Measurements from ENCODE around the gene CLOCK. TPM values are rescaled to one million over a fixed set of nuclear protein-coding genes. Genes with fewer than 3 reads are reported as not detected.
A peak's percentile ranks its signal among the peaks of the same experiment; 100 is the strongest.

The CLOCK gene
- total RNA-seq, 2 experiments from 2014 or later: 11.3 to 11.4 TPM

DNA sequence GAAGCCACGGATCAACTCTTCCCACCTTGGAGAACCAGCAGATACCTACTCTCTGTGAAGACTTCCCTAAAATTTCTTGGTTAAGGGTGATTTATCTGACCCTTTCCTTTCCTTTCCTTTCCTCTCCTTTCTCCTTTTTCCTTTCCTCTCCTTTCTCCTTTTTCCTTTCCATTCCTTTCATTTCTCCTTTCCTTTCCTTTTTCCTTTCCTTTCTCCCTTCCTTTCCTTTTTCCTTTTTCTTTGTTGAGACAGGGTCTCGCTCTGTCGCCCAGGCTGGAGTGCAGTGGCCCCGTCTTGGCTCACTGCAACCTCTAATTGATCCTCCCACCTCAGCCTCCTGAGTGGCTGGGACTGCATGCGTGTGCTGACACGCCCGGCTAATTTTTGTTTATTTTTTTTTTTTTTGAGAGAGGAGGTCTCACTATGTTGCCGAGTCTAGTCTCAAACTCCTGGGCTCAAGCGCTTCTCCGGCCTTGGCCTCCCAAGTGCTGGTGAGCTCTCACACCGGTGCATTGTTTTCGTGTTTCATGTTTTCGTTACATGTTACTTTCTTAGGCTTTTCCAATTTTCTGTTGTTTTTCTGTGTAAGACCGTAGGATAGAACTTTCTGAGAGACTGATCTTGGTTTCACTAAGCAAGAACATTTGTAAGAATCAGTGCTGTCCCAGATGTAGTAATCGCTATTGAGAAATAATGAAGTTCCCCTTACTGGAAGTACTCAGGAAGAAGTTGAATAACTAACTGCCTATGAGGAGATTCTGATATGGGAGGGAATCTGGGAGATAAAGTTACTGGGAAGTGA, 149.0 kb downstream of the CLOCK start:
- peak overlapping the region; percentile 96 for H3K4me3 Mint-ChIP-seq
- H3K27ac Mint-ChIP-seq: peak overlapping the region; percentile 80
- H3K27me3 Mint-ChIP-seq: peaks cover 3% of the 10 kb centered on the region
- no peak for DNase-seq
- peaks cover 32% of the 10 kb centered on the region for H3K36me3 Mint-ChIP-seq
- no peaks in the 10 kb centered on the region for H3K9me3 Mint-ChIP-seq
- H3K4me1 Mint-ChIP-seq: peaks cover 41% of the 10 kb centered on the region

DNA sequence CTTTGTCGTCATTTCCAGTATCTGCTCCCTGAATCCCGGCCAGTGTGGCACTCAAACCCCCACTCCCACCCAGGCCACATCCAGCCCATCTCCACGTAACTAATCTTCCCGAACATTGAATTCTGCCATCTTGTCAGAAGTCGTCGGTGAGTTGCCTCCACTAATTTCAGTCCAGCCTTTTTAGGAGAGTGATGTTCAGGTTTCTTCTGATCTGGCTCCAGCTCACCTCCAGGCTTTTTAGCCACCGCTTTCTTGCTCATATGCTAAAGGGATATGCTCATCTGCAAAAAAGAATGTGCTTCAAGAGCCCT, 149.6 kb downstream of the CLOCK start:
- peaks cover 41% of the 10 kb centered on the region for H3K4me1 Mint-ChIP-seq
- H3K27ac Mint-ChIP-seq: peak overlapping the region; percentile 80
- no peaks in the 10 kb centered on the region for H3K9me3 Mint-ChIP-seq
- peaks cover 32% of the 10 kb centered on the region for H3K36me3 Mint-ChIP-seq
- H3K27me3 Mint-ChIP-seq: peaks cover 3% of the 10 kb centered on the region
- H3K4me3 Mint-ChIP-seq: peak overlapping the region; percentile 96
- no peak for DNase-seq

DNA sequence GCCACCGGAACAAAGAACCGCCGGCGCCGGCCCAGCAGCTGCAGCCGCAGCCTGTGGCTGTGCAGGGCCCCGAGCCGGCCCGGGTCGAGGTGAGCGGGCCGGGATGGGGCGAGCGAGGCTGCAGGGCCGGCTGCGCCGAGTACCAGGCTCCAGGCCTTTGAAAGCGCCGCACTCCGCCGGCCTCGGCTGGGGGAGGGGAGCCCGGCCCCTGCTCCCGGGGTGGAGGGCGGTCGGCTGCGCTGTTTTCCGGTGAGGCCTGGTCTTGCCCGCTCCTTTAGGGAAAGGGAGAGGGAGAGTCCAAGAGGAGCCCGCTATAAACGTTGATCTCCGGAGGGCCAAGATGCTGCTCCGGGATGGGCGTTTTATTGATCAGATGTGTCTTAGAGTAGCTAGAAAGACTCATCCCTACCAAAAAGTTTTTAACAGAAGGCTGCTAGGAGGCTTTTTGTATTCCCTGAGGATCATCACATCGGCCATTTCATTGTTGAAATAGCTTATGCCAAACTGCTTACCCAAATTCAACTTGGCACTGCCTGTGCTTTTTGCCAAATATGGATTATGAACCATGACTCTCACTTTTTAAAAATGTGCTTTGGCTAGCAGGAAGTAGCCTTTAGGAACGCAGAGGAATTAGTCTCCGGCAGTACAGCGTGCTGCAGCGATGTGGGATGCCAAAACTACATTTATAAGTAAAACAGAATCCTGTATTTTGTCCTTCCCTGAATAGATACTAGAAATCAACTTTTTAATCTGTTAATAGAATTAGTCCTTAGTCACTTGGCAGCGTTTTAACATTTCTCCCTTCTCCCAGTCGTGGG, 150.2 kb downstream of the CLOCK start:
- peaks cover 32% of the 10 kb centered on the region for H3K36me3 Mint-ChIP-seq
- no peaks in the 10 kb centered on the region for H3K9me3 Mint-ChIP-seq
- peak overlapping the region; percentile 80 for H3K27ac Mint-ChIP-seq
- peak overlapping the region; percentile 99 for H3K4me3 Mint-ChIP-seq
- peaks cover 3% of the 10 kb centered on the region for H3K27me3 Mint-ChIP-seq
- DNase-seq: peak; percentile 36
- H3K4me1 Mint-ChIP-seq: peaks cover 41% of the 10 kb centered on the region

DNA sequence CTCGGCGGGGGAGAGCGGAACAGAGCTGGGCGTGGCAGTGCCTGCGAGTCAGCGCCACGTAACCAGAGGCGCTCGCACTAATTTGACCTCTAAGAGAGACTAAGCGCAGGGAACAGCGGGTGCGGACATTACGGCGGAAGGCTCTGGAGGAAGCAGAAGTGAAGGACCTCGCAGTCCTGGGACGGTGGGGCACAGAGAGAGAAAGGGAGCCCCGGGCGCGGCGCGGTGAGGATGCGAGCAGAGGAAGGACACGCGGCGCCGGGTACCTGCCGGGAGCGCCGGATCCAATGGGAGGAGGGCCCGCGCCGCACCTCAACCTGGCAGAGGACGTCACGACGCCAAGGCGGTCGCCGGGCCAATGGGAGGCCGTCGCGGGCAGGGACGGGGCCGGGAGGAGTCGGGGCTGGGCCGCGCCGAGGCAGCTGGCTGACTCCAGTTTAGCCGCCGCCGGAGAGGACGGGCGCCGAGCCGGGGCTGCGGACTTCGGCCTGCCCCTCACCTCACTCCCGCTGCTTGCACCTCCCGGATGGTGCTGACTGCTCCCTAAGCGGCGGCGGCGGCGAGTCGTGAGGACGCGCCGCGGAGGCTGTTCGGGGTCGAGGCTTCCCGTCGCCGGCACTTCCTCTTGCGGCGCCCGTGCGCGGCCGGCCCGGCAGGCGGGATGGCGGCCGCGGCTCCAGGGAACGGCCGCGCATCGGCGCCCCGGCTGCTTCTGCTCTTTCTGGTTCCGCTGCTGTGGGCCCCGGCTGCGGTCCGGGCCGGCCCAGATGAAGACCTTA, 151.0 kb downstream of the CLOCK start, which contains the start of gene TMEM165:
TSS of gene TMEM165 (plus strand) at position 429 of the 779 bp plus-strand sequence. CDS start at position 662, 233 bp downstream.
- peak; percentile 95 for DNase-seq
- H3K4me1 Mint-ChIP-seq: peaks cover 34% of the 10 kb centered on the region
- H3K27me3 Mint-ChIP-seq: peaks cover 3% of the 10 kb centered on the region
- H3K4me3 Mint-ChIP-seq: peak within 1 kb of the TSS; percentile 99
- H3K9me3 Mint-ChIP-seq: no peaks in the 10 kb centered on the region
- peaks cover 30% of the 10 kb centered on the region for H3K36me3 Mint-ChIP-seq
- H3K27ac Mint-ChIP-seq: peak within 1 kb of the TSS; percentile 100

DNA sequence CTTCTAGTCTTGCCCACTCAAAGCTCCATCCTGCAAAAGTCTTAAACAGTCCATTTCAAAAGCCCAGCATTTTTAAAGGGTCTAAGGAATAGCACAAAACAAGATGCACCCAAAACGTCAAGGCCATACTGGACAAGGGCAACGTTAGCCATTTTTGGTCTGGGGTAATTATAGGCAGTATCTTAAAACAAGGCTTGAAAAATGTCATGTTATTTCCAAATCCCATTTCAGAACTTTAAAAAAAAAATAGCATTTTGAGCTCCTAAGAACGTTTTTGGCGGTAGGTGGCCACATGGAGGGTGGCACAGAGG, 151.5 kb downstream of the CLOCK start:
- Mint-ChIP-seq H3K4me3 (peak overlapping the region; percentile 99), H3K36me3 (peaks cover 26% of the 10 kb centered on the region), H3K27ac (peak overlapping the region; percentile 100), H3K27me3 (peaks cover 3% of the 10 kb centered on the region), H3K4me1 (peaks cover 29% of the 10 kb centered on the region), H3K9me3 (no peaks in the 10 kb centered on the region)
- DNase-seq: no peak

DNA sequence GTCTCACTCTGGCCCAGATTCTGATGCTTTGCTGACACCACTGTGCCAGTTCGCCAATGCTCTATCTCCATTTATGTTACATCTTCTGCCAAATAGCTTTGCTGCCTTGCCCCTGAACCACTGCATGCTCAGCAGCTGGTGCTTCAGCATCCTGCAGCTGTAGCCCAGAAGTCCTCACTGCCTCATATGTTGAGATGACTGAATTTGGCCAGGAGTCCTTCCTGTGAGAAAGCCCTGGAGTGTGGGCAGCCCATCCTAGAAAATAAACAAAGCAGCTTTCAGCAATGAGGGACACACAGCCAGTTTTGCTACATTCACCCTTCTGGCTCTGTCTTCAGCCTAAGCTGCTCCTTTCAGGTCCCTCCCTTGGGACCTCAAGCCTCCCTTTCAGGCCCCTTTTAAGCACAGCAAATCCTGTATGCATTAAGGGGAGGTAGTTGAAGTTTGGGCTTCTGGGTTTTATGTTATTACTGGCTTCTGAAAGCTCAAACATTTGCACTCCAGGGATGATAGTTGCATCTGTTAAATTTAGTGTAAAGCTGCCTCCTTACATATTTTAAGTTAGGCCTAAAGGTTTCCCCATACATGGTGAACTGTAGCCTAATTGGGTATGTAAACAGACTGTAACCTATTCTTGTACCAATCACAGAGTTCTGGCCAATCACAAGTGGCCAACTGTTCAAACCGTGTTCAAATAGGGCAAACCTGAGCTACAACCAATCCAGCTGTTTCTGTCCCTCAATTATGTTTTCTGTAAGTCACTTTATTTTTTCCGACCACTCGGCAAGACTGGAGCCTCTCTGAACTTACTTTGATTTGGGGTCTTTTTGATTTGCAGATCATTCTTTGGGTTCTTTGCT, 153.0 kb downstream of the CLOCK start:
- peaks cover 22% of the 10 kb centered on the region for H3K36me3 Mint-ChIP-seq
- H3K9me3 Mint-ChIP-seq: no peaks in the 10 kb centered on the region
- no peak overlapping the region for H3K4me3 Mint-ChIP-seq
- peaks cover 22% of the 10 kb centered on the region for H3K4me1 Mint-ChIP-seq
- H3K27me3 Mint-ChIP-seq: peaks cover 3% of the 10 kb centered on the region
- DNase-seq: no peak
- H3K27ac Mint-ChIP-seq: no peak overlapping the region

DNA sequence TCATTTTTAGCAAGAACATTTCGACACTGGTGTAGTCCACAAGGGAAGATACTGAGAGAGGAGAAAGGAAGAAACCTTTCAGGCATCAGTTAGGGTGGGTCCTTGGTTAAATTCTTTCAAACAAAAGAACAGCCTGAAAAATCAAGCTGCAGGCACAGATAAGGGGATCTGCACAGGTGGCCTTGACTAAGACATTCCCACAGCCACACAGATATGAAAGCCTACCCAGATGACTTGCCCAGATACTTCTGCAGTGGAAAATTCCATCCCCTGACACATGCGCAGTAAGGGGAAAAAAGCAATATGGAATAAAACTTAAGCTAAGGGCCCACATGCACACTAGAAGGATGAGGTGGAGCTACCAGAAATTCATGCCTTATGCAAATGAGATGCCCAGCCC, 159.9 kb downstream of the CLOCK start:
- Mint-ChIP-seq H3K4me3 (no peak overlapping the region), H3K36me3 (peaks cover 2% of the 10 kb centered on the region), H3K27ac (no peak overlapping the region), H3K9me3 (no peaks in the 10 kb centered on the region), H3K4me1 (peaks cover 29% of the 10 kb centered on the region), H3K27me3 (no peaks in the 10 kb centered on the region)
- DNase-seq: no peak

DNA sequence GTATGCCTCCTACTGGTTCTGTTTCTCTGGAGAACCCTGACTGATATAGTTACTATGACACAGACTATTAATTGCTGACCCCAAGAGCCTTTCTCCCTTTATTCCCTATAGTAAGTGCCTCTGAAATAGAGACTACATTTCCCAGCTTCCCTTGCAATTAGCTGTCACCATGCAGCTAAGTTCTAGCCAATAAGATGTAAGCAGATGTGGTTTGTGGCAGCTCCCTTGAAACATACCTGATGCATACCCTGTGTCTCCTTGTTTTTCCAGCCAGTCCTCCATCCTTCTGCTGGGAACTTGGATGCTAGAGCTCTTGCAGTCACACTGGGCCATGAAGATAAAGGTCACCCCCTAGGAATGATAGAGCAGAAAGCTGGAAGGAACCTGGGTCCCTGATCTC, 160.6 kb downstream of the CLOCK start:
- Mint-ChIP-seq H3K27me3 (no peaks in the 10 kb centered on the region), H3K9me3 (no peaks in the 10 kb centered on the region), H3K36me3 (peaks cover 2% of the 10 kb centered on the region), H3K4me3 (no peak overlapping the region), H3K27ac (no peak overlapping the region), H3K4me1 (peaks cover 31% of the 10 kb centered on the region)
- no peak for DNase-seq

DNA sequence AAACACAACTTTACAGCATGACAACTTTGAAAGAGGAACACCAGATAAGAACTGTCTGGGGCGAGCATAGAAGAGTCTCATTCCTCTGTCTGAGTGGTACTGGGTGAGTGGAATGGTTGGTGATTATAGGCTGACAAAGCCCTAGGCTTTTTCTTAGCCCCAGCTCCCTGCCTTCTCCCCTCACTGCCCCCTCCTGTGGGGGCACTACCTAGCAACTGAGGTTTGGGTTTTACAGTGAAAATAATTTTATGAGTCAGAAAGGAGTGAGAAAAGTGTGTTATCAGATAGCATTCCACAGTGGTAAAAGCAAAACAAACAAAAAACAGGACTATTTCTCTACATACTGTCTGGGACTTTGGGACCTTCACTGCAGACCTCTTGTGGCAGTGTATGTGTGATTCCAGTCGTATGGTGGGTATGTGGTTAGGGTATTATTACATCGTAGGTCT, 161.5 kb downstream of the CLOCK start:
- H3K27me3 Mint-ChIP-seq: no peaks in the 10 kb centered on the region
- H3K4me1 Mint-ChIP-seq: peaks cover 31% of the 10 kb centered on the region
- H3K27ac Mint-ChIP-seq: no peak overlapping the region
- no peak overlapping the region for H3K4me3 Mint-ChIP-seq
- H3K36me3 Mint-ChIP-seq: peaks cover 2% of the 10 kb centered on the region
- no peaks in the 10 kb centered on the region for H3K9me3 Mint-ChIP-seq
- no peak for DNase-seq

DNA sequence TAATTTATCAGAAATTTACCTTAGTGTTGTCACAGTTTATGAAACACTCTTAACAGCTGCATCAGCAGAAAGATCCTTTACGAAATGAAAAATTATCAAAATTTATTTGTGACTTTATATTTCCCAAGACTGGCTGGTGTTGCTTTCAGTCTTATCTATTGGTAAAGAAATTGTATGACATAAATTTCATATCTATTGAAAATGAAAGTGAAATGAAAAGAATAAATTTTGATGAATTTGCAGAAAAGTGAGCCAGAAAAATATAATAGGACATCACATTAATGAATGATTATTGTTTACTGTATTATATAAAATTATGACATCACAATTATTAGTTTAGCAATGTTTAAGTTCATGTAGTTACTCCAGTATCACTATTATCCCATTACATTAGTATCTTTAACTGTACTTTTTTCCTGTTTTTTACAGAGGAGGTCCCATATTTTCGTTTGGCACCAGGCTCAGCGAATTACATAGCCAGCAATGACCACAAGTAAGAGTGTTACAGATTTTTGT, 164.2 kb downstream of the CLOCK start:
- no peak for DNase-seq
- H3K4me1 Mint-ChIP-seq: peaks cover 27% of the 10 kb centered on the region
- no peaks in the 10 kb centered on the region for H3K9me3 Mint-ChIP-seq
- H3K27me3 Mint-ChIP-seq: no peaks in the 10 kb centered on the region
- H3K36me3 Mint-ChIP-seq: peaks cover 2% of the 10 kb centered on the region
- no peak overlapping the region for H3K27ac Mint-ChIP-seq
- H3K4me3 Mint-ChIP-seq: no peak overlapping the region

DNA sequence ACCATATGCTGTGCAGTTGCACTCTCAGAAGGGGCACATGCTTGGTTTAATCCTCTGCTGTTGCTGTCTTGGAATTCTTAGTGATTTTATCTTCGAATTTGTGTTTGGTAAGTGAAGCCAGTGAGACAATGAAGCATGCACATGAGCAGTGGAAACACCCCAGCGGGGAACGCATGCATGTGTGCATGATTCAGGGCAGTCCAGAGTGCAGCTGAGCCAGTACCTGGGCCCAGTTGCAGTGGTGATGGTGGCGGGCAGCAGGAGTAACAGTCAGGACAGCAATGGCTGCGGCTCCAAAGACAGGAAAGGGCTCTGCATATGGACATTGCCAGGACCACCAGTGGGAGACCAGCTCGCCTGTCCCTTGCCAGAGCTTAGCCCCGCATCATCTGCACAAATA, 165.2 kb downstream of the CLOCK start:
- Mint-ChIP-seq H3K4me3 (no peak overlapping the region), H3K27ac (no peak overlapping the region), H3K36me3 (peaks cover 2% of the 10 kb centered on the region), H3K27me3 (no peaks in the 10 kb centered on the region), H3K4me1 (peaks cover 19% of the 10 kb centered on the region), H3K9me3 (no peaks in the 10 kb centered on the region)
- DNase-seq: no peak

DNA sequence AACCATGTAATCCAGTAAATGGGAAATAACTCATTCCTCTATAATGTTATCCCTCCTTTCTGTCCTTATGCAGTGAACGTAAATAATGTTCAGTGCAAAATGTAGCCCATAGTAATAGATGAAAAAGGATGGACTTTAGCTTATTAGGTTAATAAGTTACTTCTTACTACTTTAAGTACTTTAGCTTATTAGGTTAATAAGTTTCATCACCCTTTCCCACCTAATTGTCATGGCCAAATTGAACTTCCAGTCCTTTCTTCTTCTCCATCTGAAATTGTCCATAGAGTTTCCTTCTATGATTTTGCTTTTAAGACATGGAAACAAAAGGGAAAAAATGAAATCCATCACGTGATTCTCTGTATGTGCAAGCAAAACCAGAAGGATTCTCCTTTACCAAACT, 166.1 kb downstream of the CLOCK start:
- Mint-ChIP-seq H3K36me3 (peaks cover 2% of the 10 kb centered on the region), H3K27me3 (no peaks in the 10 kb centered on the region), H3K4me1 (peaks cover 15% of the 10 kb centered on the region), H3K27ac (no peak overlapping the region), H3K9me3 (no peaks in the 10 kb centered on the region), H3K4me3 (no peak overlapping the region)
- no peak for DNase-seq

DNA sequence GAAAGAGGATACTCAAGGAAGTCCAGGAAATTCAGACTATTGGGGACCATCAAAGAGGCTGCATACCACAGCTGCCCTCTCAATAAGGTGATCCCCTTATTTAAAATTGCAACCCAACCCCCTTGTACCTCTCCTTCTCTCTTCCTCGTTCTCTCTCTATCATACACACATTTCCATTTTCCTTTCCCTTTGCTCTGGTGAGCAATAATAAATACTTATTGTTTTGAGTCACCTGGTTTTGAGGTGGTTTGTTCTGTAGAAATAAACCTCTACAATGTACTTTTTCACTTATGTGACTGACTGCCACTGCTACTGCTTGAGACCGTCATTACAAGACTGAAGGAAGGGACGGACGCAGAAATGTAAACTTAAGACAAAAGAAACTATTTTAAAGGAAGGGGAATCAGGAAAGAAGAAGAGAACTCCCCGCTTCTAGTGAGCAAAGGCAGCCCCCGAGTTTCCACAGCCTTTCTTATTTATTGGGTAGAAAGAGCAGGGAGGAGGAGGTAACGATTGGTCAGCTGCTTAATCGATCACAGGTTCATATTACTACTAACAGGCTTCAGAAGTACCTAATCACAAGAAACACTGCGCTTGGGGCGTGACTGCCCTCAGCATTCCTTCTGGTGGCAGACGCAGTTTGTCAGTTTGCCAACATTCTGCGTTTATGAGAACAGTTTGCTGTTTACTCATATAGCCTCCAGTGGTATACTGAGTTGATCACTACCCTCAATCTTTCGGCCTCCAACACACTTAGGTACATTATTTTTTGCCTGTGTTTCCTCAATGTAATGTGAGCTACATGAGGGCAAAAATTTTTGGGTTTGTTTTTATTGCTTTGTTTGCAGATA, 167.9 kb downstream of the CLOCK start:
- H3K27ac Mint-ChIP-seq: no peak overlapping the region
- no peak for DNase-seq

More for the DNA sequence above, 167.9 kb downstream of the CLOCK start:
- H3K36me3 Mint-ChIP-seq: peaks cover 2% of the 10 kb centered on the region
- peaks cover 9% of the 10 kb centered on the region for H3K4me1 Mint-ChIP-seq
- H3K27me3 Mint-ChIP-seq: no peaks in the 10 kb centered on the region
- no peaks in the 10 kb centered on the region for H3K9me3 Mint-ChIP-seq
- H3K4me3 Mint-ChIP-seq: no peak overlapping the region

Data from activated naive CD8-positive, alpha-beta T cell treated with anti-CD3 and anti-CD28 coated beads for 36 hours (primary cell).